Subcutaneous adipose tissue (tissue), 4 donors: Measurements from ENCODE around the gene MAML3. TPM values are rescaled to one million over a fixed set of nuclear protein-coding genes. Genes with fewer than 3 reads are reported as not detected.

Experiments
- CTCF ChIP-seq: fragments of 450-650 bp; IDR thresholded peaks from one replicate; pipeline ENCODE4 v1.5.1; 2016; ENCODE audit warnings: low read depth, mild to moderate bottlenecking, control low read depth, antibody characterized with exemption, moderate library complexity
- total RNA-seq, 4 donors: library from RNA; depleted of rRNA; stranded (reverse); fragments of >200 nt; gene quantifications; one replicate each; pipeline ENCODE4 v1.1.0, GENCODE V29; 2016

Gene MAML3
- total RNA-seq, 4 donors from 2014 or later = 3.5 to 11.1 (median 9.1) TPM

- TF ChIP-seq CTCF = no peak
These were observed 306.0 kb downstream of the MAML3 start for GRCh38 chr4:139848028-139848427.

GRCh38 chr4:139847602-139848001 is 306.4 kb downstream of the MAML3 start:
- no peak for TF ChIP-seq CTCF

- TF ChIP-seq CTCF = no peak
These were observed 307.2 kb downstream of the MAML3 start for GRCh38 chr4:139846766-139847165.

GRCh38 chr4:139845453-139846093 is 308.4 kb downstream of the MAML3 start:
- no peak for TF ChIP-seq CTCF

- TF ChIP-seq CTCF = no peak
These were observed 309.4 kb downstream of the MAML3 start for GRCh38 chr4:139844459-139845036.

GRCh38 chr4:139844057-139844456 is 309.9 kb downstream of the MAML3 start:
- no peak for TF ChIP-seq CTCF

- TF ChIP-seq CTCF = no peak
These were observed 310.3 kb downstream of the MAML3 start for GRCh38 chr4:139843641-139844040.
